Keratinocyte (primary cell): Measurements from ENCODE around the gene ALDH1L1. TPM values are rescaled to one million over a fixed set of nuclear protein-coding genes. Genes with fewer than 3 reads are reported as not detected.

Experiments used
- DNase-seq: peaks from one replicate; pipeline ENCODE4 v3.0.0-alpha.2; 2011; ENCODE audit warnings: low read depth, missing footprints, low spot score
- FAIRE-seq: peaks from 2 replicates; lab custom pipeline; 2011; peaks lifted over from hg19 to GRCh38; lab: Jason Lieb, UNC
- H2AFZ ChIP-seq: 2 replicates; pipeline ENCODE4 v1.6.0; 2012; ENCODE audit warnings: low read length, control low read depth, inconsistent platforms; ENCODE audit not compliant: control insufficient read depth
- H3K27ac ChIP-seq: 2 replicates; pipeline ENCODE4 v1.5.1; 2011; ENCODE audit warnings: low read length; ENCODE audit not compliant: control insufficient read depth, insufficient read depth
- H3K27me3 ChIP-seq: 3 replicates; pipeline ENCODE4 v1.6.0; 2011; ENCODE audit warnings: low read length; ENCODE audit not compliant: control insufficient read depth, insufficient read depth; ENCODE audit errors: extremely low read depth
- H3K36me3 ChIP-seq, 2 experiments: 2 replicates in 1 of 2; 3 replicates in 1 of 2; pipeline ENCODE4 v1.5.1; 2011; ENCODE audit warnings: low read length in 2 of 2, mild to moderate bottlenecking in 1 of 2; ENCODE audit not compliant: control insufficient read depth in 2 of 2, insufficient read depth in 2 of 2; ENCODE audit errors: extremely low read depth in 1 of 2
- H3K4me1 ChIP-seq: 3 replicates; pipeline ENCODE4 v1.5.1; 2011; ENCODE audit warnings: low read length; ENCODE audit not compliant: control insufficient read depth, insufficient read depth; ENCODE audit errors: extremely low read depth
- H3K4me2 ChIP-seq: 3 replicates; pipeline ENCODE4 v1.6.0; 2011; ENCODE audit warnings: low read depth, low read length; ENCODE audit not compliant: control insufficient read depth, insufficient read depth; ENCODE audit errors: extremely low read depth
- H3K4me3 ChIP-seq, 3 experiments: fragments of 200-600 bp in 1 of 3; sonication (generic) in 1 of 3; 2 replicates in 2 of 3; 3 replicates in 1 of 3; pipeline ENCODE4 v1.5.1; 2011 to 2016; ENCODE audit warnings: low read length in 3 of 3, mild to moderate bottlenecking in 3 of 3, control low read depth in 2 of 3, inconsistent platforms in 1 of 3, low read depth in 1 of 3, mixed read lengths in 1 of 3, mixed run types in 1 of 3, moderate library complexity in 1 of 3; ENCODE audit not compliant: control insufficient read depth in 2 of 3, insufficient read depth in 2 of 3; ENCODE audit errors: extremely low read depth in 1 of 3
- H3K79me2 ChIP-seq: 2 replicates; pipeline ENCODE4 v1.6.0; 2012; ENCODE audit warnings: low read length; ENCODE audit not compliant: control insufficient read depth, insufficient read depth
- H3K9ac ChIP-seq: 3 replicates; pipeline ENCODE4 v1.6.0; 2011; ENCODE audit warnings: low read length; ENCODE audit not compliant: control insufficient read depth, insufficient read depth; ENCODE audit errors: extremely low read depth
- H3K9me1 ChIP-seq: 3 replicates; pipeline ENCODE4 v1.6.0; 2011; ENCODE audit warnings: low read length; ENCODE audit not compliant: control insufficient read depth, insufficient read depth; ENCODE audit errors: extremely low read depth
- H3K9me3 ChIP-seq: 2 replicates; pipeline ENCODE4 v1.5.1; 2012; ENCODE audit warnings: low read depth, low read length; ENCODE audit not compliant: control insufficient read depth
- H4K20me1 ChIP-seq: 3 replicates; pipeline ENCODE4 v1.6.0; 2011; ENCODE audit warnings: low read length; ENCODE audit not compliant: control insufficient read depth, insufficient read depth; ENCODE audit errors: extremely low read depth
- CTCF ChIP-seq, 3 experiments: IDR thresholded peaks in 1 of 3; conservative IDR thresholded peaks in 1 of 3; optimal IDR thresholded peaks in 1 of 3; 2 replicates in 2 of 3; 3 replicates in 1 of 3; pipeline versions ENCODE3 to v1.5.1; 2011; ENCODE audit warnings: low read length in 3 of 3, mild to moderate bottlenecking in 3 of 3, moderate library complexity in 2 of 3, control low read depth in 1 of 3, inconsistent platforms in 1 of 3; ENCODE audit not compliant: insufficient read depth in 2 of 3; ENCODE audit errors: extremely low read depth in 1 of 3
- EZH2 ChIP-seq: IDR thresholded peaks from one replicate; pipeline ENCODE4 v1.6.1; 2012; ENCODE audit warnings: inconsistent platforms, mild to moderate bottlenecking, low read length, moderate library complexity
- dilution Hi-C: fragments of 300-500 bp; cut with MboI; formaldehyde crosslinking; loops from one replicate; pipeline ENCODE4 v1.7.0; 2020; ENCODE audit warnings: low sequenced_read_pairs; ENCODE audit not compliant: extremely low pct_ligation_motif_present
- polyA plus RNA-seq, 5 experiments: library from polyadenylated mRNA; depleted of rRNA in 3 of 5; stranded (reverse) in 3 of 5; stranded (forward) in 1 of 5; unstranded in 1 of 5; fragments of >200 nt; gene quantifications; 1 replicate in 1 of 5; 2 replicates in 3 of 5; 3 replicates in 1 of 5; pipeline versions ENCODE4 v1.2.1 to v1.2.3, GENCODE V29; 2011 to 2012; ENCODE audit warnings: missing spikeins in 2 of 5, low read depth in 1 of 5, low replicate concordance in 1 of 5

Gene ALDH1L1
- polyA plus RNA-seq, 1 donor (not counting 4 experiments of a cell fraction or from before 2014, with no cell fraction given): 0.35 TPM

GRCh38 chr3:126208182-126208581 lies 27.8 kb upstream of the ALDH1L1 start:
- H3K79me2 ChIP-seq: no peaks in the 10 kb centered on the region
- peak overlapping the region; percentile 49 for H3K27ac ChIP-seq
- no peak overlapping the region for H3K9ac ChIP-seq
- FAIRE-seq (no peak), DNase-seq (no peak)
- H3K9me1 ChIP-seq: no peaks in the 10 kb centered on the region
- H3K4me1 ChIP-seq: peaks cover 16% of the 10 kb centered on the region
- no peaks in the 10 kb centered on the region for H3K27me3 ChIP-seq
- H3K4me3 ChIP-seq: peak overlapping the region in 1 of 3 experiments; percentile 3
- peak overlapping the region; percentile 58 for H2AFZ ChIP-seq
- no peaks in the 10 kb centered on the region for H3K36me3 ChIP-seq
- dilution Hi-C loops: no loop called here
- H4K20me1 ChIP-seq: no peaks in the 10 kb centered on the region
- TF ChIP-seq CTCF (optimal IDR thresholded peaks at IDR 0.05 in 1 of 3, IDR thresholded peaks at IDR 0.05 in 1 of 3, conservative IDR thresholded peaks at IDR 0.05 in 1 of 3; ENCODE audit: extremely low read depth in 1 of 3, insufficient read depth in 2 of 3, low read length in 3 of 3): no peak
- TF ChIP-seq EZH2: no peak
- no peaks in the 10 kb centered on the region for H3K9me3 ChIP-seq
- H3K4me2 ChIP-seq: peak overlapping the region; percentile 54

GRCh38 chr3:126207166-126207565 lies 26.8 kb upstream of the ALDH1L1 start:
- H2AFZ ChIP-seq: no peak overlapping the region
- no peak overlapping the region for H3K27ac ChIP-seq
- no peaks in the 10 kb centered on the region for H3K79me2 ChIP-seq

More at GRCh38 chr3:126207166-126207565, 26.8 kb upstream of the ALDH1L1 start:
- no peak for FAIRE-seq
- Histone ChIP-seq H3K9ac (no peak overlapping the region), H3K9me1 (no peaks in the 10 kb centered on the region), H3K4me1 (peaks cover 16% of the 10 kb centered on the region), H3K36me3 (no peaks in the 10 kb centered on the region), H3K27me3 (no peaks in the 10 kb centered on the region), H3K9me3 (no peaks in the 10 kb centered on the region), H3K4me2 (no peak overlapping the region), H4K20me1 (no peaks in the 10 kb centered on the region), H3K4me3 (no peak overlapping the region)
- DNase-seq: no peak
- no peak for TF ChIP-seq CTCF (optimal IDR thresholded peaks at IDR 0.05 in 1 of 3, IDR thresholded peaks at IDR 0.05 in 1 of 3, conservative IDR thresholded peaks at IDR 0.05 in 1 of 3; ENCODE audit: extremely low read depth in 1 of 3, insufficient read depth in 2 of 3, low read length in 3 of 3)
- no peak for TF ChIP-seq EZH2
- dilution Hi-C loops: no loop called here
